Stimulated activated naive CD4-positive, alpha-beta T cell (primary cell): ENCODE data around the gene UBE2F.
"Not testable (repeated sequence)": the region's sequence is repeated elsewhere in the genome, so short reads cannot be mapped to it uniquely, and the experiment has no call there.

Source experiments
- DNase-seq, 6 experiments: peaks; one replicate each; lab custom pipeline; 2025; lab: John Stamatoyannopoulos, UW

The UBE2F gene

GRCh38 chr2:238020816-238021215, 54.0 kb downstream of the UBE2F start:
- DNase-seq, result no peak

GRCh38 chr2:238021327-238021726, 54.5 kb downstream of the UBE2F start:
- no peak for DNase-seq

GRCh38 chr2:238022594-238023157, 55.9 kb downstream of the UBE2F start:
- DNase-seq, result no peak

GRCh38 chr2:238023608-238024007, 56.8 kb downstream of the UBE2F start:
- DNase-seq, result no peak

GRCh38 chr2:238024986-238025385, 58.2 kb downstream of the UBE2F start:
- no peak for DNase-seq

GRCh38 chr2:238025741-238026360, 59.0 kb downstream of the UBE2F start:
- DNase-seq, result no peak

DNA sequence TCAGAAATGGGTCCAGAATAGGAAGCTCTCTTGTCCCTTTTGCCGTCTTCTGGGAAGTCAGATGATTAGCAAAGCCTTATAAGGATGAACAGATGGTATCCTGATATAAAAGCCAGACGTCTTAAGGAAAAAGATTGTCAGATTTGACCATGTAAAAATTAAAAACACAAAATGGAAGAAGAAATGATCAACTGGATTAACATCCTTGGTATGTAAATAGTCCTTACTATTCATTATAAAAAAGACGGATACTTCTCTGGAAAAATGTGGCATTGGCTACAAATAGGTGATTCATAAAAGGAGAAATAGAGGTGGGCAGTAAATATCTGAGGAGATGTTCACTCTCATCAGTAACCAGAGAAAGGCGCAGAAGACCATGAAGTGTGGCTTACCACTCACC, 60.2 kb downstream of the UBE2F start:
- no peak for DNase-seq

DNA sequence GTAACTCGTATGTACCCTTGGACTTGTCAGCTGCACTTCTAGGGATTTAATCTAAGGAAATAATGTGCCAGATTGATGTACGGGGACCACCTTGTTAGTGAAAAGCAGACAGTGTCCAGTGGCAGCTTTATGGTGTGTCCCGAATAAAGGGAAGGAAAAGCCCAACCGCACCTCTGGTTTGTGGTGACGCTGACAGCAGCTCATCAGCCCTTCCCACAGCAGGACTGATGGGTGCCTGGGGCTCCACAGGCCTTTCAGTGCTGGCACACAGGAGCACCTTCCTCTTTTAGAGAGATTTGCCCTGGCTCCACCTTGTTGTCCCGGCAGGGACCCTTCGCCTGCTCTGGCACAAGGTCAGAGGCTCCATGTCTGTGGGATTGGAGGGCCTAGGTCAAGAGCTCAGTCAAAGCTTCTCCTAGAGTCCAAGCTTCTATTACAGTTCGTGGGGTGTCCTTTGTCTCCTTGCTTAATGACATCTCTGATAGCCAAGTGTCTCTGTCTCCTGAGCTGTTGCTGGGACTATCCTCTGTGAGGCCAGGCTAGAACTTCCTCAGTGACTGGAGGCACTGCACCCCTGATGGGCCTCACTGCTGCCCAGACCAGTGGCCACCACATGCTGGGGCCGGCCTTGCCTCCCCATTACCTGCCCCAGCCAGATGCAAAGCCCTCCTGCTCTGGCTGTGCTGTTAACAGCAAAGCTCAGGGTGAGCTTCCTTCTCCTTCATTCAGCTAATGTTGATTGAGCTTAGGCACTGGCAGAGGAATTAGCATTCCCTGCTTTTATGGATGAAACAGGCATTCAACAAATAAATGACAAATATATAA, 61.0 kb downstream of the UBE2F start:
- no peak for DNase-seq

- DNase-seq, result no peak
Observed at GRCh38 chr2:238029853-238030252, 63.0 kb downstream of the UBE2F start.

DNA sequence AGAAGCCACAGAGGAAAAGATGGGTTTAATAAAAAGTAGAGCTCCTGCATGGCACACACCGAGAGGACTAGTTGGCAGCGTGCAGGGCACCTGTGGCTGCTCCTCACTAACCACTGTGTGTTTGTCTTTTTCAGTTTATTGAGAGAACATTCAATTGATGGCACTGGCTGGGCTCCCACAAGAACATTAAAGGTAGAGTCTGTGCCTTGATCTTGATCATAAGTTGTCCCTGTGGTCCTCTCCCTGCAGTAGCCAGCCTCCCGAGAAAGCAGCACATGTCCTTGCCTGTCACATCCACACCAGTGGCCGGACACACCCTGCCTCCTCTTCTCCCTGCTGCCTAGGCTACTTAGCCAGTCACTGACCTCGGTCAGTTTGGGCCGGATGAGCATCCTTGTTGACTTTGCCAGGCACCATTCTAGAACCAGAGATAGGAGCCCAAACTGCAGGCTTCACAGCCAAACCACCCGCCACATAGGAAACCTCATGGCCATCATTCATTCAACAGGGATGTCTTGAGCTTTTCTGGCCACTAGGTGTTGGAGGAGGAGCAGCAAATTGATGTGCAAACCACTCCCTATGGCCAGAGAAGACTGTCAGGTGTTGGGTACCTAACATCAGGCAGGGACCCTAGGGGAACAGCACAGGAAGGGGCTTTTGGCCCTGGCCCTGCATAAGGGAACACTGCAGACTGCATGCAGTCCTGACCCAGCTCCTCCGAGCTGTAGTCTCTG, 63.8 kb downstream of the UBE2F start:
- no peak for DNase-seq

DNA sequence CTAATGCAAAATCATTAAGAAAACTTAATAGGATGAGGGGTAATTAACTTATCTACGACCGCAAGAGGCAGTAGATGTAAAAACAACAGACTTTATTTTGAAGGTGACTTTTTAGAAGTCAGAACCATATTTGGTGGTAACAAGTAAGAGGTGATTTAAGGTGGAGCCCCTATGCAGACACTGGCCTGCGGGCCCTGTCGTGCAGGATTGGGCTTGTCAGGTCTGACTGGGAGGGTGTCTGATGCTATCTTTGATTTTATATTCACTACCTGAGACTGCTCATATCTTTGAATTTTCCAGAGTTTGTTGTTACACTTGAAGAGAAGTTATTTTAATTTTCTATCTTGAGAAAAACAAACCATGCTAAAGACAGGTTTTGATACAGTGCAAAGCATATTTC, 64.9 kb downstream of the UBE2F start:
- peak in 1 of 6 experiments; percentile 8 for DNase-seq

GRCh38 chr2:238032755-238033337, 66.0 kb downstream of the UBE2F start:
- DNase-seq, result no peak

DNA sequence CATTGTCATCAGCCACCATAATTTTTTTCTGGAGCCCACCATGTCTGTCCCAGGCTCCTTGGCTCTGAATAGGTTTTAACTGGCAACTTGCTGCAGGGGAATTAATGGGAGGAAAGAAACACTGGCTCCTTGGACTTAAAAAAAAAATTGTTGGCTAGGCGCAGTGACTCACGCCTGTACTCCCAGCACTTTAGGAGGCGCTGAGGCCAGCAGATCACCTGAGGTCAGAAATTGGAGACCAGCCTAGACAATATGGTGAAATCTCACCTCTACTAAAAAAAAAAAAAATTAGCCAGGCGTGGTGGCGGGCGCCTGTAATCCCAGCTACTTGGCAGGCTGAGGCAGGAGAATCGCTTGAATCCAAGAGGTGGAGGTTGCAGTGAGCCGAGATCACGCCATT, 67.2 kb downstream of the UBE2F start:
- DNase-seq, result not testable (repeated sequence)

DNA sequence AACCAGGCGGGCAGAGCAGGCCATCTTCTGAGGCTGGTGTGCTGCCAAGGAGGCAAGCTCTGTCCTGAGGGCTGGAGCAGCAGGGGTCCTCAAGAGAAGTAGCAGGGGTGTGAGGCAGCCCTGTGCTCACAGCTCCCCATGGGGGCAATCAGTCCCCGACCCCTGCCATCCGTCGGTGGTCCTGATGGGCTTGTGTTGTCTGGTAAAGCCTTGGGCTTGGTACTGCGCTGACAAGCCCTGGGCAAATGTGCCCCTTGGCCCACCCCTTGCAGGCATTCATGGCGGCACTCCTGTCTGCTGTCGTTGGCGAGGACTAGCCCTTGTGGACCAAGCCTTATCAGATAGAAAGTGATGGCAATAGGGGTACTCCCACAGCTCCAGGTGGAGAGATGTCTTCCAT, 71.4 kb downstream of the UBE2F start:
- no peak for DNase-seq

DNA sequence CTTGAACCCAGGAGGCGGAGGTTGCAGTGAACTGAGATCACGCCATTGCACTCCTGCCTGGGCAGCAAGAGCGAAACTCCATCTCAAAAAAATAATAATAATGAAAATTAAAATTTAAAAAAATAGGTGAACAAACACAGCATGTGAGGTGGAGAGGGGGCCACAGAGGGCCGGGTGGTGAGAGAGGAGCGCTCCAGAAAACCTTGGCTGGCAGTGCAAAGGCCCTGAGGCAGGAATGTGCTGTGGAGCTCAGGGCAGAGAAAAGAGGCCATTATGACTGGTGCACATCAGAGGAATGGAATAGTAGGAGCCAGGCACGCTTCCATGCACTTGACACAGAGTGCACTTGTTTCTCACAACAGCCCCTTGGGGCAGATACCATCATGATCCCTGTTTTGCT, 72.3 kb downstream of the UBE2F start:
- DNase-seq, result no peak

GRCh38 chr2:238039985-238040384, 73.2 kb downstream of the UBE2F start:
- no peak for DNase-seq

DNA sequence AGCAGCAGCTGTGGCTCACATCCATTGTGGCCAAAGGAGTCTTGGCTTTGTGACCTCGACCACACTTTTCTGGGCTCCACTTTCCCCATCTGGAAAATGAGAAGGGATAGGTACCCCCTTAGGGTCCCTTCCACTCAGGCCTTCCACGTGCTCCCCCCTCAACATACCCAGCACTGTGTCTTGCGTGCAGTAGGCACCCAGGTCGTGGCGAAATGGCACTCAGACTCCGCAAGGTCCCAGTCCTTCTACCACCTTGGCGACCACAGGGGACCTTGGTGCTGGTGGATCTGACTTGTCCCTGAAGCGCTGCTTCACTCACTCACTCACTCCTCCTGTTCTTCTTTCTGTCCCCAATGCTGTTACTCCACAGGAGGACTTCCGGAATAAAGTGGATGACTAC, 74.1 kb downstream of the UBE2F start:
- no peak for DNase-seq

- DNase-seq, result no peak
Observed at GRCh38 chr2:238042090-238042489, 75.3 kb downstream of the UBE2F start.

- no peak for DNase-seq
Observed at GRCh38 chr2:238042849-238043584, 76.2 kb downstream of the UBE2F start.

DNA sequence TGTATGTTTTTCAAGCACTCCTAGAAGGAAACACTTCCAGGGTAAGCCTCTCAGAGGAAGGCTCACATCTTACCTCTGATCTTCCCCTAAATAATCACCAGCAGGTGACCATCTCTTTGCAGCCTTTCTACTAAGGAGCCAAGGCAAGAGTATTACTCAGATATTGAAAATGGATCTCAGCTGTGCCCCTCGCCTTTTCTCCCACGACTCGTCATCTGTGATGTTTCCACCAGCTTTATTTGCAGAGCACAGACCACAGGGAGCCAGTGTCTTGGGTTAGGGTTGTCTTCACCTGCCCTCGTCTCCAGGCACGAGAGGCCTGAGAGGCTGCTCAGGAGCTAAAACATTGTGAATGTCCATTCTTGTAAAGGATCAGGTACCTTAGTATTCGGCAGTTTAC, 77.0 kb downstream of the UBE2F start:
- DNase-seq, result no peak

DNA sequence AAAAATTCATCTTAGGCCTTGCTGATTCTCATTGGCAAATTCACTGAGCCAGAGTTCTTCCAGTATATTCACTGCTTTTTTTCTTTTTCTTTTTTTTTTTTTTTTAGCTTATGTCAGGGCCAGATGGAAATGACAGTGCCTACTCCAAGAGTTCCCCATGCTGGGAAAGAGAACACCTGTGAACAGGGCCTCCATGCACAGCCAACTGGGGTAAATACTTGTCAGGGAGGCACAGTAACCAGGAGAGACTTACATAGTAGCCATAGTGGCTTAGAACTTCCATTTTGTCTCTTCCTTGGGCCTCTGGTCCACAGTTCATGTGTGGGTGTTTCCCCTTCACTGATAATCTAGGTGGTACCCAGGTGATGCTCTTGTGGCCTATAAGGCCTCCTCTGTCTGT, 78.8 kb downstream of the UBE2F start:
- DNase-seq, result no peak
